HepG2 (cell line): ENCODE measurements around the gene PSMD3. TPM values are rescaled to one million over a fixed set of nuclear protein-coding genes. Genes with fewer than 3 reads are reported as not detected.

Experiments
- ATAC-seq: fragments of 200-7000 bp; cut with Tn5 transposase; 3 replicates; pipeline ENCODE4 v1.9.1; 2020; ENCODE audit warnings: mild to moderate bottlenecking, moderate library complexity
- BruUV-seq: library from RNA; stranded (reverse); fragments of 400-500 nt; replicated peaks from 2 replicates; lab custom pipeline; 2021; lab: Mats Ljungman, UMichigan
- CTCF ChIA-PET: fragments of 300-600 bp; formaldehyde crosslinking; extraction: SDS; loops from one replicate; lab custom pipeline; 2021; ENCODE audit warnings: low total read pairs, inconsistent platforms, low intra/inter-chr PET ratio; lab: Yijun Ruan, JAX
- POLR2A ChIA-PET: fragments of 350-600 bp; sonication (Branson Sonifier 250); formaldehyde crosslinking; loops from one replicate; lab custom pipeline; 2020; ENCODE audit warnings: antibody characterized with exemption, inconsistent platforms; lab: Yijun Ruan, JAX
- DNase-seq: peaks from one replicate; pipeline ENCODE4 v3.0.0-alpha.2; 2015; ENCODE audit warnings: low spot score
- FAIRE-seq: peaks from 3 replicates; lab custom pipeline; 2011; peaks lifted over from hg19 to GRCh38; lab: Jason Lieb, UNC
- H2AFZ ChIP-seq: one replicate; pipeline ENCODE4 v1.6.1; 2011; ENCODE audit warnings: low read length, inconsistent platforms
- H3K27ac ChIP-seq: fragments of 300-600 bp; 3 replicates; pipeline ENCODE4 v1.8.0; 2011; ENCODE audit warnings: mixed run types, mild to moderate bottlenecking, mixed read lengths, low read length, inconsistent platforms; ENCODE audit not compliant: insufficient read depth; ENCODE audit errors: extremely low read length
- H3K27me3 ChIP-seq, 2 experiments: fragments of 200-600 bp in 1 of 2; 2 replicates in 1 of 2; 3 replicates in 1 of 2; pipeline versions ENCODE4 v1.6.0 to v1.8.0; 2011; ENCODE audit warnings: low read length in 2 of 2, mild to moderate bottlenecking in 2 of 2, moderate library complexity in 2 of 2, inconsistent platforms in 1 of 2; ENCODE audit not compliant: insufficient read depth in 2 of 2, control insufficient read depth in 1 of 2
- H3K36me3 ChIP-seq, 2 experiments: fragments of 200-600 bp in 1 of 2; replicated peaks in 1 of 2; 2 replicates in 1 of 2; 3 replicates in 1 of 2; pipeline versions ENCODE4 v1.5.1 to v1.8.0; 2011; ENCODE audit warnings: low read length in 2 of 2, inconsistent platforms in 1 of 2; ENCODE audit not compliant: insufficient read depth in 2 of 2, control insufficient read depth in 1 of 2
- H3K4me1 ChIP-seq: 2 replicates; pipeline ENCODE4 v1.5.1; 2012; ENCODE audit warnings: low read length, inconsistent platforms; ENCODE audit not compliant: insufficient read depth
- H3K4me2 ChIP-seq: 2 replicates; pipeline ENCODE4 v1.6.0; 2011; ENCODE audit warnings: low read depth, low read length, inconsistent platforms
- H3K4me3 ChIP-seq, 3 experiments: fragments of 200-600 bp in 1 of 3; sonication (generic), shearing (Covaris generic) in 1 of 3; replicated peaks in 1 of 3; 2 replicates each; pipeline ENCODE4 v1.5.1; 2011 to 2016; ENCODE audit warnings: low read length in 3 of 3, inconsistent platforms in 2 of 3, low read depth in 2 of 3, mild to moderate bottlenecking in 2 of 3, control low read depth in 1 of 3, mixed read lengths in 1 of 3; ENCODE audit not compliant: insufficient read depth in 1 of 3
- H3K79me2 ChIP-seq: one replicate; pipeline ENCODE4 v1.6.1; 2011; ENCODE audit warnings: low read length, inconsistent platforms; ENCODE audit not compliant: insufficient read depth
- H3K9ac ChIP-seq: 2 replicates; pipeline ENCODE4 v1.6.0; 2011; ENCODE audit warnings: mild to moderate bottlenecking, low read depth, low read length, inconsistent platforms; ENCODE audit not compliant: insufficient read depth
- H3K9me3 ChIP-seq: 2 replicates; pipeline ENCODE4 v1.5.1; 2012; ENCODE audit warnings: mild to moderate bottlenecking, low read length
- H4K20me1 ChIP-seq: 2 replicates; pipeline ENCODE4 v1.6.0; 2011; ENCODE audit warnings: inconsistent platforms, mild to moderate bottlenecking, low read length, moderate library complexity; ENCODE audit not compliant: insufficient read depth
- CEBPG ChIP-seq: IDR thresholded peaks from 2 replicates; pipeline ENCODE4 v1.6.1; 2016
- CREB3 ChIP-seq: sonication (generic); formaldehyde crosslinking; IDR thresholded peaks from 2 replicates; pipeline ENCODE4 v1.5.0; 2020; ENCODE audit warnings: missing genetic modification reagents
- HNF4A ChIP-seq: sonication (generic); formaldehyde crosslinking; IDR thresholded peaks from 2 replicates; pipeline ENCODE4 v1.4.0; 2020; ENCODE audit warnings: missing genetic modification reagents
- HOXA5 ChIP-seq: sonication (generic); formaldehyde crosslinking; IDR thresholded peaks from 2 replicates; pipeline ENCODE4 v1.4.0; 2020; ENCODE audit warnings: missing genetic modification reagents
- KLF12 ChIP-seq: sonication (generic); formaldehyde crosslinking; IDR thresholded peaks from 2 replicates; pipeline ENCODE4 v1.4.0; 2020; ENCODE audit warnings: missing genetic modification reagents, borderline replicate concordance
- MED1 ChIP-seq: sonication (generic); formaldehyde crosslinking; IDR thresholded peaks from 2 replicates; pipeline ENCODE4 v1.4.0; 2020; ENCODE audit warnings: missing genetic modification reagents
- ONECUT2 ChIP-seq: sonication (generic); formaldehyde crosslinking; IDR thresholded peaks from 2 replicates; pipeline ENCODE4 v1.4.0; 2020; ENCODE audit warnings: missing genetic modification reagents
- PATZ1 ChIP-seq: sonication (generic); formaldehyde crosslinking; IDR thresholded peaks from 2 replicates; pipeline ENCODE4 v1.4.0; 2020; ENCODE audit warnings: missing genetic modification reagents
- POLR2AphosphoS2 ChIP-seq: IDR thresholded peaks from 2 replicates; pipeline ENCODE4 v1.6.1; 2011; ENCODE audit warnings: low read depth, low read length, improper control_type of control experiment
- RCOR2 ChIP-seq: IDR thresholded peaks from 2 replicates; pipeline ENCODE4 v1.6.1; 2016; ENCODE audit warnings: missing biosample characterization, missing genetic modification reagents
- SP2 ChIP-seq: sonication (generic); formaldehyde crosslinking; IDR thresholded peaks from 2 replicates; pipeline ENCODE4 v1.5.1; 2020; ENCODE audit warnings: mild to moderate bottlenecking, missing genetic modification reagents
- TBP ChIP-seq: sonication (generic); formaldehyde crosslinking; IDR thresholded peaks from 2 replicates; pipeline ENCODE4 v1.5.0; 2020; ENCODE audit warnings: missing genetic modification reagents
- YEATS4 ChIP-seq: sonication (generic); formaldehyde crosslinking; IDR thresholded peaks from 2 replicates; pipeline ENCODE4 v1.4.0; 2020; ENCODE audit warnings: missing genetic modification reagents, borderline replicate concordance
- ZBTB14 ChIP-seq: sonication (generic); formaldehyde crosslinking; IDR thresholded peaks from 2 replicates; pipeline ENCODE4 v1.4.0; 2020; ENCODE audit warnings: missing genetic modification reagents
- ZBTB3 ChIP-seq: sonication (generic); formaldehyde crosslinking; IDR thresholded peaks from 2 replicates; pipeline ENCODE4 v1.4.0; 2020; ENCODE audit warnings: low read depth, mild to moderate bottlenecking, moderate library complexity, missing genetic modification reagents, borderline replicate concordance
- ZFP37 ChIP-seq: sonication (generic); formaldehyde crosslinking; IDR thresholded peaks from 2 replicates; pipeline ENCODE4 v1.4.0; 2020; ENCODE audit warnings: missing genetic modification reagents, borderline replicate concordance
- ZNF337 ChIP-seq: sonication (generic); formaldehyde crosslinking; IDR thresholded peaks from 2 replicates; pipeline ENCODE4 v1.5.1; 2020; ENCODE audit warnings: missing genetic modification reagents, low read depth, mild to moderate bottlenecking, borderline replicate concordance
- ZNF547 ChIP-seq: sonication (generic); formaldehyde crosslinking; IDR thresholded peaks from 2 replicates; pipeline ENCODE4 v1.5.1; 2020; ENCODE audit warnings: mild to moderate bottlenecking, missing genetic modification reagents
- ZNF576 ChIP-seq: sonication (generic); formaldehyde crosslinking; IDR thresholded peaks from 2 replicates; pipeline ENCODE4 v1.4.0; 2020; ENCODE audit warnings: mild to moderate bottlenecking, missing genetic modification reagents
- ZNF740 ChIP-seq: sonication (generic); formaldehyde crosslinking; IDR thresholded peaks from 2 replicates; pipeline ENCODE4 v1.4.0; 2020; ENCODE audit warnings: missing genetic modification reagents
- WGBS: methylation state at CpG from one replicate; pipeline ENCODE4 v1.1.6; 2017; ENCODE audit warnings: low lambda C conversion rate; 5-methylcytosine and 5-hydroxymethylcytosine counted together
- in situ Hi-C: cut with HindIII; loops from 2 replicates; pipeline ENCODE4 v1.10.0; 2017; ENCODE audit warnings: low pct_unique_long_range_greater_than_20kb; ENCODE audit not compliant: extremely low pct_ligation_motif_present
- intact Hi-C: fragments of 100-400 bp; cut with micrococcal nuclease; formaldehyde crosslinking; loops from one replicate; pipeline ENCODE4 v1.10.0; 2022; ENCODE audit not compliant: unreplicated experiment
- polyA plus RNA-seq, 8 experiments: library from polyadenylated mRNA; depleted of rRNA in 3 of 8; stranded (reverse) in 7 of 8; unstranded in 1 of 8; fragments of >200 nt; fragmentation: Illumina TruSeq in 4 of 8; extraction: Trizol in 4 of 8; gene quantifications; 2 replicates each; pipeline versions ENCODE4 v1.2.1 to v1.2.3, GENCODE V29; 2011 to 2016; ENCODE audit warnings: low read depth in 4 of 8, missing spikeins in 1 of 8, mixed read lengths in 1 of 8; ENCODE audit not compliant: insufficient read depth in 1 of 8
- total RNA-seq, 5 experiments: library from RNA; depleted of rRNA; stranded (reverse); fragments of >200 nt; fragmentation: Illumina TruSeq; extraction: Trizol; gene quantifications; 2 replicates each; pipeline ENCODE4 v1.2.3, GENCODE V29; 2016; ENCODE audit warnings: low read depth in 1 of 5

PSMD3 gene
- total and polyA plus RNA-seq, 2 of the 13 experiments (the other 11 are each of a cell fraction or from before 2014, with no cell fraction given): 97.4 to 146 TPM

- Histone ChIP-seq H3K27me3 (peaks cover 4 to 20% of the 10 kb centered on the region in 2 experiments), H3K4me1 (peaks cover 25% of the 10 kb centered on the region), H3K9me3 (no peaks in the 10 kb centered on the region), H3K27ac (peak overlapping the region; percentile 82), H4K20me1 (peaks cover 9% of the 10 kb centered on the region), H2AFZ (no peak overlapping the region), H3K36me3 (peaks cover 23 to 31% of the 10 kb centered on the region in 2 experiments), H3K79me2 (peaks cover 28% of the 10 kb centered on the region), H3K4me3 (peak overlapping the region; percentile 92 to 96 (median 94)), H3K9ac (peak overlapping the region; percentile 96), H3K4me2 (peak overlapping the region; percentile 94)
- ChIA-PET CTCF (interaction anchor here (2.3 kb wide), 1 partner anchor 23 kb away, joined by 25 read pairs; no protein-coding TSS in a partner anchor), POLR2A (interaction anchor here (2.3 kb wide), 2 partner anchors 28 to 72 kb away, joined by 11 to 21 read pairs; partner anchors contain the start of gene MED24)
- in situ Hi-C loops: loop anchor here (5.0 kb wide), 1 partner anchor 110 kb away; no protein-coding TSS in a partner anchor
- ATAC-seq (no peak), FAIRE-seq (no peak), DNase-seq (no peak)
- no TSS peak for BruUV-seq
- WGBS: 3% methylated on average over 7 of the region's 7 CpGs
- intact Hi-C loops: loop anchor here (2.0 kb wide), 1 partner anchor 55 kb away; the partner anchor contains the start of genes LRRC3C and ORMDL3
- TF ChIP-seq ZNF337 (CRISPR knock-in tag) (no peak), YEATS4 (CRISPR knock-in tag) (0 out of 2 replicates have a peak, but pooled peaks have one; percentile 33), PATZ1 (CRISPR knock-in tag) (no peak), KLF12 (CRISPR knock-in tag) (0 out of 2 replicates have a peak, but pooled peaks have one; percentile 27), HOXA5 (CRISPR knock-in tag) (0 out of 2 replicates have a peak, but pooled peaks have one; percentile 12), ZBTB3 (no peak), ZBTB14 (CRISPR knock-in tag) (0 out of 2 replicates have a peak, but pooled peaks have one; percentile 7), POLR2AphosphoS2 (0 out of 2 replicates have a peak, but pooled peaks have one; percentile 53), TBP (0 out of 2 replicates have a peak, but pooled peaks have one; percentile 38), CREB3 (0 out of 2 replicates have a peak, but pooled peaks have one; percentile 51), ZNF740 (CRISPR knock-in tag) (0 out of 2 replicates have a peak, but pooled peaks have one; percentile 44), ONECUT2 (CRISPR knock-in tag) (peak; percentile 65; the same call in 1 of the 2 replicates), HNF4A (0 out of 2 replicates have a peak, but pooled peaks have one; percentile 7), MED1 (peak; percentile 22; the same call in 1 of the 2 replicates), CEBPG (peak; percentile 44), ZNF576 (CRISPR knock-in tag) (no peak), RCOR2 (CRISPR knock-in tag) (no peak), ZFP37 (CRISPR knock-in tag) (0 out of 2 replicates have a peak, but pooled peaks have one; percentile 69), SP2 (CRISPR knock-in tag) (no peak), ZNF547 (CRISPR knock-in tag) (no peak)
Observed at GRCh38 chr17:39981766-39982375, 1.3 kb downstream of the PSMD3 start.
